Endothelial cell of umbilical vein (primary cell): ENCODE measurements around the gene TNFRSF1A.

ENCODE experiments used
- EZH2 ChIP-seq: IDR thresholded peaks from 2 replicates; pipeline ENCODE4 v1.6.1; 2012; ENCODE audit warnings: borderline replicate concordance, low read depth, mild to moderate bottlenecking, moderate library complexity, low read length, inconsistent platforms; ENCODE audit not compliant: severe bottlenecking
- JUN ChIP-seq: IDR thresholded peaks from 2 replicates; pipeline ENCODE4 v1.6.1; 2011; ENCODE audit warnings: borderline replicate concordance, low read depth; ENCODE audit not compliant: insufficient read length, insufficient read depth
- TF ChIP-seq, protein P1 (sequence below), 2 donors: IDR thresholded peaks; 1 replicate in 1 of 2; 2 replicates in 1 of 2; pipeline ENCODE4 v1.5.1; 2011; ENCODE audit warnings: low read length in 2 of 2, mild to moderate bottlenecking in 2 of 2, moderate library complexity in 2 of 2, control low read depth in 1 of 2, inconsistent platforms in 1 of 2, low read depth in 1 of 2; ENCODE audit not compliant: insufficient read depth in 1 of 2; ENCODE audit errors: extremely low read depth in 1 of 2

DNA sequence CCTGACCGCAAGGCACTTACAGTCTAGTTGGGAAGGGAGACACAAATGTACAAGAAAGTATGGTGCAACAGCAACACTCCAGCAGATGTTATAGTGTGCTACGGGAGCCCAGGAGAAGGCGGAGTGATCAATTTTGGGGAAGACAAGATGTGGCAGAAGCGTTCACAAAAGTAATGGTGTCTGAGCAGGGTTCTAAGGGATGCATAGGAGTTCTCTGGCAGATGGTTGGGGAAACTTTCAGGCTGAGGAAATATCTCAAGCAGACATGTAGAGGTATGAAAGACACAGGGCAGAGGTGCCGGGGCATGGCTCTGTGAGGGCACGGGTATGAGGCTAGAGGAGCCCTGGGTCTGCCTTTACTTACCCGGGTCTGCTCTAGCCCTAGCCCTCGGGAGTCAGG, 5.1 kb upstream of the TNFRSF1A start:
- TF ChIP-seq, protein P1, sequence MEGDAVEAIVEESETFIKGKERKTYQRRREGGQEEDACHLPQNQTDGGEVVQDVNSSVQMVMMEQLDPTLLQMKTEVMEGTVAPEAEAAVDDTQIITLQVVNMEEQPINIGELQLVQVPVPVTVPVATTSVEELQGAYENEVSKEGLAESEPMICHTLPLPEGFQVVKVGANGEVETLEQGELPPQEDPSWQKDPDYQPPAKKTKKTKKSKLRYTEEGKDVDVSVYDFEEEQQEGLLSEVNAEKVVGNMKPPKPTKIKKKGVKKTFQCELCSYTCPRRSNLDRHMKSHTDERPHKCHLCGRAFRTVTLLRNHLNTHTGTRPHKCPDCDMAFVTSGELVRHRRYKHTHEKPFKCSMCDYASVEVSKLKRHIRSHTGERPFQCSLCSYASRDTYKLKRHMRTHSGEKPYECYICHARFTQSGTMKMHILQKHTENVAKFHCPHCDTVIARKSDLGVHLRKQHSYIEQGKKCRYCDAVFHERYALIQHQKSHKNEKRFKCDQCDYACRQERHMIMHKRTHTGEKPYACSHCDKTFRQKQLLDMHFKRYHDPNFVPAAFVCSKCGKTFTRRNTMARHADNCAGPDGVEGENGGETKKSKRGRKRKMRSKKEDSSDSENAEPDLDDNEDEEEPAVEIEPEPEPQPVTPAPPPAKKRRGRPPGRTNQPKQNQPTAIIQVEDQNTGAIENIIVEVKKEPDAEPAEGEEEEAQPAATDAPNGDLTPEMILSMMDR (IDR thresholded peaks at IDR 0.05; ENCODE audit: extremely low read depth in 1 of 2, insufficient read depth in 1 of 2, low read depth in 1 of 2, low read length in 2 of 2) = no peak
- TF ChIP-seq EZH2 = no peak
- TF ChIP-seq JUN = no peak
